Esophagus muscularis mucosa (tissue), 4 donors: ENCODE results near the gene PDLIM5. TPM values are rescaled to one million over a fixed set of nuclear protein-coding genes. Genes with fewer than 3 reads are reported as not detected.
"Not testable (repeated sequence)": the region's sequence is repeated elsewhere in the genome, so short reads cannot be mapped to it uniquely, and the experiment has no call there.

Source experiments
- DNase-seq: peaks from one replicate; pipeline ENCODE4 v3.0.0-alpha.2; 2017; ENCODE audit errors: extremely low spot score
- H3K27ac ChIP-seq, 4 donors: fragments of 200-600 bp; sonication (generic); replicated peaks in 1 of 4; 1 replicate in 3 of 4; 2 replicates in 1 of 4; pipeline ENCODE4 v1.5.1; 2016 to 2019; ENCODE audit warnings: mild to moderate bottlenecking in 1 of 4
- H3K27me3 ChIP-seq, 4 donors: fragments of 200-600 bp; sonication (generic); one replicate each; pipeline versions ENCODE4 v1.5.1 to v1.6.0; 2016 to 2019
- H3K36me3 ChIP-seq, 4 donors: fragments of 200-600 bp; sonication (generic); one replicate each; pipeline ENCODE4 v1.5.1; 2016 to 2019
- H3K4me1 ChIP-seq, 4 donors: fragments of 200-600 bp; sonication (generic); one replicate each; pipeline ENCODE4 v1.5.1; 2016 to 2019
- H3K4me3 ChIP-seq, 4 donors: fragments of 200-600 bp; sonication (generic); 1 replicate in 2 of 4; 2 replicates in 2 of 4; pipeline ENCODE4 v1.5.1; 2016 to 2019; ENCODE audit warnings: mild to moderate bottlenecking in 4 of 4, moderate library complexity in 1 of 4
- H3K9me3 ChIP-seq, 4 donors: fragments of 200-600 bp; sonication (generic); 1 replicate in 3 of 4; 2 replicates in 1 of 4; pipeline ENCODE4 v1.5.1; 2016 to 2019
- EP300 ChIP-seq: sonication (generic); formaldehyde crosslinking; IDR thresholded peaks from one replicate; pipeline ENCODE4 v1.6.1; 2017; ENCODE audit warnings: antibody characterized with exemption
- POLR2A ChIP-seq: fragments of 450-650 bp; IDR thresholded peaks from one replicate; pipeline ENCODE4 v1.6.1; 2017; ENCODE audit warnings: antibody characterized with exemption, moderate library complexity, mild to moderate bottlenecking, low read depth
- POLR2AphosphoS5 ChIP-seq, 2 donors: sonication (generic); formaldehyde crosslinking; IDR thresholded peaks; one replicate each; pipeline ENCODE4 v1.6.1; 2017; ENCODE audit warnings: antibody characterized with exemption in 2 of 2
- WGBS: methylation state at CpG from one replicate; pipeline ENCODE4 v1.1.5; 2018; 5-methylcytosine and 5-hydroxymethylcytosine counted together
- intact Hi-C: fragments of 100-400 bp; cut with DNase I; formaldehyde crosslinking; loops from one replicate; pipeline ENCODE4 v1.15.1; 2023
- total RNA-seq, 4 donors: library from RNA; depleted of rRNA; stranded (reverse); fragments of >200 nt; gene quantifications; one replicate each; pipeline versions ENCODE4 v1.1.0 to v1.2.1, GENCODE V29; 2016
- TF ChIP-seq, protein P1 (sequence below), 3 experiments: fragments of 200-600 bp in 2 of 3; fragments of 450-650 bp in 1 of 3; sonication (generic) in 2 of 3; IDR thresholded peaks; one replicate each; pipeline ENCODE4 v1.5.1; 2017 to 2019; ENCODE audit warnings: antibody characterized with exemption in 3 of 3, mild to moderate bottlenecking in 2 of 3, moderate library complexity in 1 of 3

PDLIM5 gene
- total RNA-seq, 4 donors from 2014 or later = 138 to 160 (median 146) TPM

DNA sequence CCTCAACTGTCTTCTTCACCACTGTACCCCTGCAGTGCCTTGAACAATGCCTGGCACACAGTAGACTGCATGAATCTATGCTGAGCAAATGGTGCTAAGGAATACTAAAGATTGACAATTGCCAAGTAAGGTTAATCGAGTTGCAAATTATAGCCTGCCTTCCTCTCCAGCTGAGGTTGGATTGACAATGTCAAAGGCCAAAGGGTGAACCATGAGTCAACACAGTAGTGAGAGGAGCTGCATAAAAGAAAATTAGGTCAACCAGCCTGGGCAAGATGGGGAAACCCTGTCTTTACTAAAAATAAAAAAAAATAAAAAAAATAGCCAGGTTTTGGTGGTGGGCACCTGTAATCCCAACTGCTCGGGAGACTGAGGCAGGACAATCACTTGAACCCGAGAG is 208.9 kb downstream of the PDLIM5 start:
- Histone ChIP-seq H3K9me3 (no peaks in the 10 kb centered on the region), H3K4me3 (no peak overlapping the region), H3K27me3 (no peaks in the 10 kb centered on the region), H3K27ac (no peak overlapping the region), H3K36me3 (peaks cover 22 to 87% (median 50%) of the 10 kb centered on the region in 4 donors), H3K4me1 (peaks cover 0 to 4% (median 0%) of the 10 kb centered on the region in 4 donors)
- no peak for TF ChIP-seq POLR2AphosphoS5 (IDR thresholded peaks at IDR 0.05)
- TF ChIP-seq, protein P1, sequence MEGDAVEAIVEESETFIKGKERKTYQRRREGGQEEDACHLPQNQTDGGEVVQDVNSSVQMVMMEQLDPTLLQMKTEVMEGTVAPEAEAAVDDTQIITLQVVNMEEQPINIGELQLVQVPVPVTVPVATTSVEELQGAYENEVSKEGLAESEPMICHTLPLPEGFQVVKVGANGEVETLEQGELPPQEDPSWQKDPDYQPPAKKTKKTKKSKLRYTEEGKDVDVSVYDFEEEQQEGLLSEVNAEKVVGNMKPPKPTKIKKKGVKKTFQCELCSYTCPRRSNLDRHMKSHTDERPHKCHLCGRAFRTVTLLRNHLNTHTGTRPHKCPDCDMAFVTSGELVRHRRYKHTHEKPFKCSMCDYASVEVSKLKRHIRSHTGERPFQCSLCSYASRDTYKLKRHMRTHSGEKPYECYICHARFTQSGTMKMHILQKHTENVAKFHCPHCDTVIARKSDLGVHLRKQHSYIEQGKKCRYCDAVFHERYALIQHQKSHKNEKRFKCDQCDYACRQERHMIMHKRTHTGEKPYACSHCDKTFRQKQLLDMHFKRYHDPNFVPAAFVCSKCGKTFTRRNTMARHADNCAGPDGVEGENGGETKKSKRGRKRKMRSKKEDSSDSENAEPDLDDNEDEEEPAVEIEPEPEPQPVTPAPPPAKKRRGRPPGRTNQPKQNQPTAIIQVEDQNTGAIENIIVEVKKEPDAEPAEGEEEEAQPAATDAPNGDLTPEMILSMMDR (IDR thresholded peaks at IDR 0.05) = no peak
- no peak for DNase-seq
- intact Hi-C loops = no loop called here
- WGBS = 60% methylated on average over 3 of the region's 3 CpGs

DNA sequence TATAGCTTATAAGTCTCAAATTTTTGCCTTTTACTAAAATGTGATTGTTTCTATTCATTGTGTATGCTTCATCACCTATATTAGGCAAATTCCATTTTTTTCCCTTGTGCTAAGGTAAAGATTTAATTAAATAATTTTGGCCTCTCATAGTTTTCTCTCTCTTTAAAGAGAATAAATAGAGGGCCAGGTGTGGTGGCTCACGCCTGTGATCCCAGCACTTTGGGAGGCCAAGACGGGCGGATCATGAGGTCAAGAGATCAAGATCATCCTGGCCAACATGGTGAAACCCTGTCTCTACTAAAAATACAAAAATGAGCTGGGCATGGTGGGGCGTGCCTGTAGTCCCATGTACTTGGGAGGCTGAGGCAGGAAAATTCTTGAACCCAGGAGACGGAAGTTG is 213.3 kb downstream of the PDLIM5 start:
- H3K27ac ChIP-seq, DNase-seq, intact Hi-C loops, H3K27me3 ChIP-seq, H3K9me3 ChIP-seq, H3K4me3 ChIP-seq, H3K4me1 ChIP-seq: not testable (repeated sequence)
- peaks cover 9 to 76% (median 30%) of the 10 kb centered on the region in 4 donors for H3K36me3 ChIP-seq
- WGBS = 97% methylated on average over 5 of the region's 5 CpGs

DNA sequence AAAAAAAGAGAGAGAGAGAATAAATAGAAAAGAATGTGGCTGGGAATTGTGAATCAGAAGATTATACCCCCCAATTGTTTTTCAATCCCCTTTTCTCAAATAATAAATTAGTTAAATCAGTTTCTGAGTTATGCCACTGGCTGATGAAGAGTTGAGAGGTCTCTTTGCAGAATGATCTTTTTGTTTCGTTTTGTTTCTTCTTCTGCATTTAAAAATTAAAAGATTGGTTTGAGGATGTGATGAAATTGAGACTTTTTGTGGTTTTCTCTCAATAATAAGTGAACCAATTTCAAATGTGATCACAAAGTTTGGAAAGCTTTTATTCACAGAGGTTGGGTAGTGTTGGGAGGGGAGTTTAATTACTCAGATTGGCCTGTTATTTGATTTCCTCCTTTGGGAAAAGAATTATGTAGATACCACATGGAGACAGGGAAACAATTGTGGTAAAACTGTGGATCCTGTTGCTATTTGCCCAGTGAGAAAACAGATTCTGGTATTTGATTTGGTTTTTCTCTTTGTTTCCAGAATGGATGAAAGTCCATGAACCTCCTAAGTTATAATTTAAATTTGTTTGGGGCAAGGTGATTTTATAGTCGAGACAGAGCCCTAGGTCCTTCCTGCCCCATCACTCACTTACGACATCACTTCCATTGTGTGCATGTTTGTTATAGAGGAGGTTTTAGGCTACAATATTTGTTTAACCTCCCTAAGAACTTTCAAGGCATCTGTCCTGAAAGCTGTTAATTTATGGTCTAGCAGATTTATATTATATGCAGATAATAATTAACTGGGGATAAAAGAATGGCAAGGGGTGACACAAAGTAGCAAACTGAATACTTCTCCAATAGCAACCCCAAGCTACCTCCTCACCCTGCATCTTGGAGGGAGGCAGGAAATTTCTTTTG is 214.0 kb downstream of the PDLIM5 start:
- no peaks in the 10 kb centered on the region for H3K27me3 ChIP-seq
- 67% methylated on average over 3 of the region's 3 CpGs for WGBS
- TF ChIP-seq POLR2A = no peak
- TF ChIP-seq, protein P1 (IDR thresholded peaks at IDR 0.05) = no peak
- TF ChIP-seq POLR2AphosphoS5 (IDR thresholded peaks at IDR 0.05) = no peak
- TF ChIP-seq EP300 = no peak
- DNase-seq = no peak
- intact Hi-C loops = no loop called here
- H3K9me3 ChIP-seq = no peaks in the 10 kb centered on the region
- peaks cover 7 to 71% (median 24%) of the 10 kb centered on the region in 4 donors for H3K36me3 ChIP-seq
- no peak overlapping the region for H3K27ac ChIP-seq
- peaks cover 0 to 4% (median 0%) of the 10 kb centered on the region in 4 donors for H3K4me1 ChIP-seq
- no peak overlapping the region for H3K4me3 ChIP-seq

DNA sequence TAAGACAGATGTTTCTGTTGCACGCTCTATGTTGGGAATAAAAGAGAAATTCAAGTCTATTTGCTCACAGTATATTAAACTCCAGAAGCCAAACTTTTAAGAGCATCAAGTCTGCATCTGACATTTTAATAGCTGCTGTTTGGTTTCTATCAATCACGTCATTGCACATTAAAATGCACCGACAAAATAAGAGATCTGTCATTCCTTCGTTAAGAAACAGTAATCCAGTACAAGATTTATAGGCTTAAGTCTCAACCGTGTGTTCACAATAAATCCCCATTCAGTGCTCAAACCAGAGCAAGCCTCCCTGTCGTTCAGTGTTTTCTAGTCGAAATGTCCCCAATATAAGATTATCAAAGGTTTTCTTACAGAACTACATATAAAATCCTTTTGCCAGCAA is 217.0 kb downstream of the PDLIM5 start:
- Histone ChIP-seq H3K27ac (no peak overlapping the region), H3K27me3 (no peaks in the 10 kb centered on the region), H3K4me1 (no peaks in the 10 kb centered on the region), H3K4me3 (no peak overlapping the region), H3K9me3 (no peaks in the 10 kb centered on the region), H3K36me3 (peaks cover 9 to 41% (median 19%) of the 10 kb centered on the region in 4 donors)
- TF ChIP-seq, protein P1 (IDR thresholded peaks at IDR 0.05) = no peak
- TF ChIP-seq POLR2A (no peak), EP300 (no peak), POLR2AphosphoS5 (IDR thresholded peaks at IDR 0.05) (no peak)
- WGBS = 89% methylated on average over 7 of the region's 7 CpGs
- no peak for DNase-seq
- intact Hi-C loops = no loop called here

DNA sequence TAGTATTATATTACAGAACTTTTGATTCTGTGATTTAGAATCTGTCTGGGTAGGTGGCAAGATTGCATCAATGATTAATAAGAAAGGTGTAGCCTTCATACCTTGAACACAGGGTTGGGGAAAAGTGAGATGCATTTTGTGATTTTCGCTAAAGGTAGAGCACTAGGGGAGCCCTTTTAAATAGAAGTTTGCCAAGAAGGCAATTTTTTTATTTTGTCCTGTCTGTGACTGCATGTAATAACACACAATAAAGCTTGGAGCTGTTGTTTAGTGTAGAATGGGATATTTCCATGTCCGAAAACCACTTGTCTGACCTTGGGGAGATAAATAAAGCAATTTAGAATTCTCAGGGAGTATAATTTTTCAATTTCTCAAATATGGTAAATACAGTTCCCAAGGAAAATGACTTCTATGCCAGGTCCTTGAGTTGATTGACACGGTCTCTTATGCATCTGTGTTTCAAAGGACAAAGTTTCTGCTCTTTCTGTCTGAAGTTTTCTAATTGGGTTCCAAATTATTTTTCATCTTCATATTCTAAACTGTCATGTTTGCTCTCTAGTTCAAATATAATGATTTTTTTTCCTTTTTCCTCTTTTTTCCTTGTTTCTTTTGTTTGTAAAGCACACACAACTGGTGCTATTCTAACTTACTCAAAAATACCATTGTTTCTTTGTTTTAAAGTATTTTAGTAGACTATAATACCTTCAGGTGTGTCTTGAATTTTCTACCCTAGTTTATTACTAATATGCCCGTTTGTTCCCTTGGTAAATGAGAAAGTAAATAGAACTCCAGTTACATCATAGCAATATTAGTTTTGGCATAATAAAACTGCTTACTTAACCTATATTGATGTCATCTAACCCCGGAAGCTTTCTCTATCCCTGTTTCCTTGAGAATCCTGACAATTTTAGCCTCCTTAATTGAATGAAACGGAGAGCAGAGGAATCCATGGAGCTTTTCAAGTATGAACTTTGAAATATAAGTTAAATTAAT is 218.2 kb downstream of the PDLIM5 start:
- Histone ChIP-seq H3K9me3 (no peaks in the 10 kb centered on the region), H3K27me3 (no peaks in the 10 kb centered on the region), H3K36me3 (peaks cover 2 to 28% (median 12%) of the 10 kb centered on the region in 4 donors), H3K4me1 (no peaks in the 10 kb centered on the region), H3K27ac (no peak overlapping the region), H3K4me3 (no peak overlapping the region)
- no peak for DNase-seq
- no peak for TF ChIP-seq POLR2A
- TF ChIP-seq POLR2AphosphoS5 (IDR thresholded peaks at IDR 0.05) = no peak
- TF ChIP-seq, protein P1 (IDR thresholded peaks at IDR 0.05) = no peak
- no peak for TF ChIP-seq EP300
- intact Hi-C loops = no loop called here
- 88% methylated on average over 6 of the region's 6 CpGs for WGBS
